Suprapubic skin (tissue), 4 donors: Measurements from ENCODE around the gene SETBP1.

Experiments used
- CTCF ChIP-seq, 2 donors: fragments of 200-600 bp in 1 of 2; fragments of 450-650 bp in 1 of 2; sonication (generic) in 1 of 2; IDR thresholded peaks; one replicate each; pipeline ENCODE4 v1.5.1; 2016 to 2019; ENCODE audit warnings: antibody characterized with exemption in 2 of 2, mild to moderate bottlenecking in 1 of 2, moderate library complexity in 1 of 2
- POLR2A ChIP-seq, 2 donors: fragments of 450-650 bp; IDR thresholded peaks; one replicate each; pipeline ENCODE4 v1.6.1; 2017; ENCODE audit warnings: antibody characterized with exemption in 2 of 2, mild to moderate bottlenecking in 2 of 2, moderate library complexity in 2 of 2
- POLR2AphosphoS5 ChIP-seq, 3 donors: sonication (generic); formaldehyde crosslinking; IDR thresholded peaks; one replicate each; pipeline ENCODE4 v1.6.1; 2017; ENCODE audit warnings: antibody characterized with exemption in 3 of 3

GRCh38 chr18:44742718-44743311 is 62.1 kb downstream of the SETBP1 start:
- TF ChIP-seq POLR2A (IDR thresholded peaks at IDR 0.05) (no peak), CTCF (IDR thresholded peaks at IDR 0.05) (no peak), POLR2AphosphoS5 (IDR thresholded peaks at IDR 0.05) (no peak)
